ENCODE data around the gene PSMD4.

The PSMD4 gene

DNA sequence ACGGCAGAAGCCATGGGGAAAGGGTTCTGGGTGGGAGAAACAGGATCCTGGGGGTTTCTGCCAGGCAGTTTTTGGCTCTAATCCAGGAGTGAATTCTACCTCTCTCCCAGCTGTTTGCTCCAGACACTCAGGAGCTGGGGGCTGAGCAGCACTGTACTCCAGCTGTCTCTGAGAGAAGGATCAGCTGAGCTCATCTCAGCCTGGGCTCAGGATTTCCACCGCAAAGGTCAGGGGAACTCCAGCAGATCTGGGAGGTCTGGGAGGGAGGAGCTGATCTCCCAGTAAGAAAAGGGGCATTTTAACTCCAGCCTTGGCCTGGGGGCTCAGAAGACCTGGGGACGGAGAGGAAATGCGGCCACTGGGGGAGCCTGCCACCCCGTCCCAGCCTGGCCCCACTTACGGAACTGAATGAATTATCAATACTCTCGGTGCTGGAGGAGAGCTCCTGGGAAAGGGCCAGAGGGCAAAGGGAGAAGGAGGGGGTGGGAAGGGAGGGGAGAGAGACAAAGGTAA lies 55.3 kb downstream of the PSMD4 start:
- peak; percentile 49 to 61 (median 56) for DNase-seq

DNA sequence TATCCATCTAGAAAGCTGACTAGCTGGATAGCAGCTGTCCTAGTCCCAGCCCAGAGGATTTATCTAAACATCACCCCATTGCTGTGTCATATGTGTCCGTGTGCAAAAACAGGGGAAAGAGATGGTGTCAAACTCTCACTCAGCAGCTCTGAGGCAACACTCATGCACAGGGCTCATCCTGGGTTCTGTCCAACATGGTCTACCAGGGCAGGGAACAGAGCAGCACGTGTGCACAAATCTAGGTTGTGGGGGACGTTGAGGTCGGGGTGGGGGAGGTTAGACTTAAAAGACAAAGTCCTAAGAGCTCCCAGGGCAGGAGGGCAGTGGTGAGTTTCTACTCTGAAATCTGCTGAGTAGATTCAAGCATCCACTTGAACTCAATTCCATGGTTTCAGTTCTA lies 56.5 kb downstream of the PSMD4 start:
- DNase-seq = peak; percentile 10 to 34 (median 29)

DNA sequence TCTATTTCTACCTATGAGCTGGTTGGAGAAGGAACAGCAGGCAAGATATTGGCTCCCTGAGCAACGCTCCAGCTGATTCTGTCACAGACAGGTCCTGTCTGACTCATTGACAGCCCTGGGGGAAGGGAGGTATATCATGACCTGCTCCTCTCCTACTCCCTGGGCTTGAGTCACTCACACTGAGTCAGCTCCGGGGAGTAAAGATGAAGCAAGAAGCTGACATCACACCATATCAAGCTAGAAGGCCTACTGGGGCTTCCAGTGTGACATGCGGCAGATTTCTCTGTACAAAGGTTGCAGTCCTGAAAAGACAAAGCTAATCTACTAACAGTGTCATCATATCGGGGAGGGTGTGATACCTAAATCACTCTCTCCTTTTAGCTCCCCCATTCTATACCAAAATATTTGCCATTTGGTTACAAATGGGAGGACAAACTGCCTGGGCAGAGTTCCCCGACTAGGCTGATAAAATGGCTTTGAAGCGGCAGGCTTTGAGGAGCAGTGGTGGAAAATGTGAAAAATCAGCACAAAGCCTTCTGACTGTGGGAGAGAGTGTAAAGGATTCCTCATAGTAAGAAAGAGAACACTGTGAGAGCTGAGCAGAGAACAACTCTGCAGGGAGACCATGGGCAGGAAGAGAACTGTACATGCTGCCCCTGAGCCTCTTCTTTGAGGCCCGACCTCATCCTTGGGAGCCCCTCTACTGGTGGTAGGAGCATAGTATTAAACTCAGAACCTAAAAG lies 57.2 kb downstream of the PSMD4 start:
- DNase-seq = peak; percentile 95 to 99 (median 98)

DNA sequence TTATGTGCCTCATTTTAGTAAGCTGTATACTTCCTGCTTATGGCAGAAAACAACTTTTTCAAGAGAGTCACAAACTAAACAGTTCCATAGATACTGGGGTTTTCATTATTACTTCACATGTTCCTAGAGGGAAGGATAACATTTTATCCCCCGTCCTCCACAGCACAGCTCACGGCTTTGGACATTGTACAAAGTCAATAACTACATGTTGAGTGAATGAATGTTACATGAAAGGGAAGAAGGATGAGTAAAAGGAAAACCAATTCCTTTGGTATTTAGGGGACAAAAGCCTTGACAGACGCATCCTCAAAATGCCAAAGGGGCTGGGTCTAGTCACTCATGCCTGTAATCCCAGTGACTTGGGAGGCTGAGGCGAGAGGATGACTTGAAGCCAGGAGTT lies 57.9 kb downstream of the PSMD4 start:
- DNase-seq = peak; percentile 15 to 57 (median 56)

DNA sequence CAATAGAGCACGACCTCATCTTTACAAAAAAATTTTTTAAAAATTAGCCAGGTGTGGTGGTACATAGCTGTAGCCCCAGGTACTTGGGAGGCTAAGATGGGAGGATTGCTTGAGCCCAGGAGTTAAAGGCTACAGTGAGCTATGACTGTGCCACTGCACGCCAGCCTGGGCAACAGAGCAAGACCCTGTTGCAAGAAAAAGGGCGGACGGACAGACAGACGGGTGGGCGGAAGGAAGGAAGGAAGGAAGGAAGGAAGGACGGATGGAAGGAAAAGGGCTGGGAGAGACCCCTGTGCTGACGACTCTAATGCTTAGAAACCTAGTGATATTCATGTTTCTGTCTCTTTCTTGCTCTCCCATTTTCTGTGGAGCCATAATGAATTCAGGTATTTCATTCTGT lies 58.3 kb downstream of the PSMD4 start:
- no peak for DNase-seq

DNA sequence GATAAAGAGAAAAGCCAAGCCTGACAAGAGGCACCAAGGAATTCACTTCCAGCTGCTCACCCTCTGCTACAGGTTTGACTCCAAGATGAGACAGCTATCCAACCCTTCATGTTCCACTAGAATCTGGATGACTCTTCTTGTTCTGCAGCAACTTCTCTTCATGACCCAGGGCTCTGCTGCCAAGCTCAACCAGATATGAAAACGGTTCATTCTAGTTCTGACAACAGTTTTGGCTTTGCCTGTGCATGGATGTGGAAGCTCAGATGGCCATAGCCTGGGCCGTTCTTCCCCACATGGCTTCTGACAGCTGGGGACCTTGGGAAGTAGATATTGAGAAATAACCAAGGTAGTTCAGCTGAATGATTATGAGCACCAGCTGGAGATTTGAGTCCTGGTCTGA lies 59.0 kb downstream of the PSMD4 start:
- no peak for DNase-seq

DNA sequence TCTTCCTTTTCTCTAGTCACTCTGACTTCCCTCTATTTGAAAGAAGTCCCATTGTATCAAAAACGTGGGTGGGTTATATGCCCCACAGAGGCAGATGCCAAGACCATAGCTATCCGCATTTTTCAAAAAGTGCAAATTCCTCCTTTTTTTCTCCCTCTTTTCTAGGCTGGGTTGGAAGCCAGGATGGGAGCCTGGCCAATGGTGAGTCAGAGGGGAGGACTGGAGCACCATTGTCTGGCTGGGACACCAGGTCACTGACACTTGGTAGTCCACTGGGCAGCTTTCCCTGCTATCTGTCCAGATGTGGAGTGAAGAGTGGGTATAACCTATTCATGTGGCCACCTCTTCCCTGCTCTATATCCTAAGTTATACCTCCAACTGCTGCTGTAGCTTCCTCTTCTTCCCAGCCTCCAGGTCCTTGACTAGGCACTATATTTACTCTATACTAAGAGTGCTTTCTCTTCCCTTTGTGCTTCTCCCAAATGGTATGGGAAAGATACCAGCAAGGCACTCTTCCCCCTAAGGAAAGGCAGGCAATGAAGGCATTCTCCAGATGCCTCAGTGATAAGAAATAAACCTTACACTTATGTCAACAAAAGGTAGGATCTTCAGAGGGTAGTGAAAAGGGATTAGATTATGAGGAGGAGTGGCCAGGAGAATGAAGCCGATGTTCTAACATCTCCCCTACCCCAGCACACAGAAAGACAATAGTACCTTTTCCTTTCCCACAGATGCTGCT lies 59.8 kb downstream of the PSMD4 start:
- DNase-seq = no peak

DNA sequence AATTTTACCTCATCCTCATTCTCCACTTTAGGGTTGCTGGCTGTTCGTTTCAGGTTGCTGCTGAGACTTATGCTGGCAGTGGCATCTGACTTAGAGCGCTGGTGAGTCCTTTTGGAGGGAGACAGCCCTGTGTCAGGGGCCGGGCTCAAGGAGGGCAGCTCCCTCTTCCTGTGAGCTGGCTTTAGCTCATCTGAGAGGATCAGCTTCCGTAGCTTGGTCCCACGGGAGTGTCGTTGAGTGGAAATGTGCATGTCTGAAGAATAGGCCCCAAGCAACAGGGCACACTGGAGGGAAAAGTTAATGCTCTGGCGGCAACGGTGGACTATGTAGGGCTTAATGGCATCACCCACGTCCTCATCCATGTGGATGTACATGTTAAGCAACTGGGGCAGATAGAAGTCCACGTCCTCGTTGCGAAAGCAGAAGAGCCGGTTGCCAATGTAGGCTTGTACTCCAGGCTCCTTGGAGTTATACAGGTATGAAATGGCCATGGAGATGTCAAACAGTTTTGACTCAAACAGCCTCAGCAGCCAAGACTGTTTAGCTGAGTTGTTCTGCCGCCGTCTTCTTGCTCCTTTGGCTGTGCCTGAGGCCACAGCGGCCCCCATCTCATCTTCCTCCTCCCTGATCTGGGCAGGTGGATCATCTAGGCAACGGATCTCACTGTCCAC lies 61.2 kb downstream of the PSMD4 start:
- no peak for DNase-seq

Measured in suppressor macrophage treated with lipopolysaccharide for 1 hour (primary cell).